Measurements from ENCODE around the gene ABCF1.

DNA sequence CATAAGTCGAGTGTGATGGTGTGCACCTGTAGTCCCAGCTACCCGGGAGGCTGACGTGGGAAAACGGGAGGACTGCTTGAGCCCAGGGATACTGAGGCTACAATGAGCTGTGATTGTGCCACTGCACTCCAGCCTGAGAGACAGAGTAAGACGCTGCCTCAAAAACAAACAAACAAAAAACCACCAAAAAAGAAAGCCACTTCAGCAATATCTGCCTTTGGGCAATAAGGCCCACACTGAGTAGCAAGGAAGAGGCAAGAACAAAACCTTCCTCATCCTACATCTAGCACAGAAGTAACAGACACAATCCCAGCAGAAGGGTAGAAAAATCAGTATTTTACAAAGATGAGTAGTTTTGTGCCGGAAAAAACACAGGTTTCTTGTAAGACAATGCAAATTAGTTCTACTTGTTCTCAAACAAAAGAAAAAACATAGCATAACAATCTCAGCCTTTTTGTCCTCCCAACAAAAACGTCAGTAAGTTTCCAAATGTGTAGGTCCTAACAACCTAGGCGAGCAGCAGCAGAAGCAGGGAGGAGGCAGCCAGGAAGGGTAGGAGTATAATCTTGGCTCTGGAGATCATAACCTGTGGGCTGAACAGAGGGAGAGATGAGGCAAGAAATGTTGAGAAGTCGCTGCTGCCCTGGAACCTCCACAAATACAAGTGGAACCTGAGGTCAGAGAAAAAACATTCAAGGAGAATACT lies 40.1 kb downstream of the ABCF1 start:
- TF ChIP-seq, protein P1, sequence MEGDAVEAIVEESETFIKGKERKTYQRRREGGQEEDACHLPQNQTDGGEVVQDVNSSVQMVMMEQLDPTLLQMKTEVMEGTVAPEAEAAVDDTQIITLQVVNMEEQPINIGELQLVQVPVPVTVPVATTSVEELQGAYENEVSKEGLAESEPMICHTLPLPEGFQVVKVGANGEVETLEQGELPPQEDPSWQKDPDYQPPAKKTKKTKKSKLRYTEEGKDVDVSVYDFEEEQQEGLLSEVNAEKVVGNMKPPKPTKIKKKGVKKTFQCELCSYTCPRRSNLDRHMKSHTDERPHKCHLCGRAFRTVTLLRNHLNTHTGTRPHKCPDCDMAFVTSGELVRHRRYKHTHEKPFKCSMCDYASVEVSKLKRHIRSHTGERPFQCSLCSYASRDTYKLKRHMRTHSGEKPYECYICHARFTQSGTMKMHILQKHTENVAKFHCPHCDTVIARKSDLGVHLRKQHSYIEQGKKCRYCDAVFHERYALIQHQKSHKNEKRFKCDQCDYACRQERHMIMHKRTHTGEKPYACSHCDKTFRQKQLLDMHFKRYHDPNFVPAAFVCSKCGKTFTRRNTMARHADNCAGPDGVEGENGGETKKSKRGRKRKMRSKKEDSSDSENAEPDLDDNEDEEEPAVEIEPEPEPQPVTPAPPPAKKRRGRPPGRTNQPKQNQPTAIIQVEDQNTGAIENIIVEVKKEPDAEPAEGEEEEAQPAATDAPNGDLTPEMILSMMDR (IDR thresholded peaks at IDR 0.05): no peak
- TF ChIP-seq POLR2A (IDR thresholded peaks at IDR 0.05): no peak

All from uterus (tissue), 2 donors.